DOHH2 (cell line): ENCODE measurements around the gene ALDH3B1.

ENCODE experiments used
- CTCF ChIP-seq: fragments of 200-600 bp; sonication (generic); IDR thresholded peaks from one replicate; pipeline ENCODE4 v1.5.1; 2014; ENCODE audit warnings: antibody characterized with exemption, mild to moderate bottlenecking, low read depth, low read length; ENCODE audit not compliant: poor library complexity, severe bottlenecking
- EZH2phosphoT487 ChIP-seq: fragments of 200-600 bp; sonication (generic); IDR thresholded peaks from 2 replicates; pipeline ENCODE4 v1.6.1; 2017; ENCODE audit warnings: borderline replicate concordance, mild to moderate bottlenecking, antibody characterized with exemption, low read length, moderate library complexity, mixed read lengths

GRCh38 chr11:68038718-68039525 is 28.8 kb downstream of the ALDH3B1 start, which contains the start of gene TCIRG1:
- TF ChIP-seq CTCF (peak; percentile 12), EZH2phosphoT487 (no peak)
